ENCODE results near the gene NKD1. TPM values are rescaled to one million over a fixed set of nuclear protein-coding genes. Genes with fewer than 3 reads are reported as not detected.

NKD1 gene
- total RNA-seq, 1 donor from 2014 or later: 0.16 TPM

DNA sequence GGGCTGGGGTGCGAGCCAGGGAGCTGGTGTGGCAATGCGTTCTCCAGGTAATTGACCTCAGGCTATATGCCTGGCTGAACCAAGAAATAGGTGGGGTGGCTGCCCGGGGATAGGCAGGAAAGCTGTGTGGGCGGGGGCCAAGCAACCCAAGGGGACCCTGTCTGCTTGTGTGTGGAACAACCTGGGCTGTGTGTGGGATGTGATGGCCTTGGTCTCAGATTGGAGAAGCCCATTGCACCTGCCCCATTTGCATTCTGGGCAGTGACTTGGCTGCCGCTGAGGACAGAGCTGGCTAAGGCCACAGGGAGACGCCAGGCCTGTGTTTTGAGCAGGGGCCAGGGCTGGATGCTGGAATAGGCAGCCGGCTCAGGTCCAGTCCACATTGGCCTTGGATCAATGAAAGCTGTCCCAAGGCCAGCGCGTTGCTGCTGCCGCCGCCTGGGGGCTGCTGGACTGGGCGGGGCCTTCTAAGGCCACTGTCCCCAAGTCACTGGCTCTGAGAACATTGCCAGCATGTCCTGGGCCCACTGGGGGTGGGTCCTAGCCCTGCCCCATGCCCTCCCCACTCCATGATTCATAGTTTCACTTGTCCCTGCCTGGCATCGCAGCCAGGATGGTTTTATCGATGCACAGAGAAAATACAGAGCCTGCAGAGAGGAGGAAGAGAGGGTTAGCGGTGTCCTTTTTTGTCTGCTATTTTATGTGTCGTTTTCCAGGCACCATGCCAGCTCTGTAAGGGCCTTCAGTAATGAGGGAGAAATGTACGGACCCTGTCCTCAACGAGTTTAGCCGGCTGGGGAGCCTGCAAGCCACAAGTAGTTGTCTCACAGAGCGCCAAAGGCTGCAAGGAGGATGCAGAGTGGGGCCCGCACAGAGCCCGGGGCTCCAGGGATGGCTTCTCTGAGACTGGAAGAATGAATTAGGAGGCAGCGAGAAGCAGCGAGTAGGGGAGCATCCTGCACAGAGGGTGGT is 43.9 kb downstream of the NKD1 start:
- ATAC-seq (ENCODE audit: poor library complexity) (peak; percentile 98), DNase-seq (peak; percentile 88)
- intact Hi-C loops (cut with DNase I): loop anchor here (5.0 kb wide), 1 partner anchor 35 kb away; no protein-coding TSS in a partner anchor

DNA sequence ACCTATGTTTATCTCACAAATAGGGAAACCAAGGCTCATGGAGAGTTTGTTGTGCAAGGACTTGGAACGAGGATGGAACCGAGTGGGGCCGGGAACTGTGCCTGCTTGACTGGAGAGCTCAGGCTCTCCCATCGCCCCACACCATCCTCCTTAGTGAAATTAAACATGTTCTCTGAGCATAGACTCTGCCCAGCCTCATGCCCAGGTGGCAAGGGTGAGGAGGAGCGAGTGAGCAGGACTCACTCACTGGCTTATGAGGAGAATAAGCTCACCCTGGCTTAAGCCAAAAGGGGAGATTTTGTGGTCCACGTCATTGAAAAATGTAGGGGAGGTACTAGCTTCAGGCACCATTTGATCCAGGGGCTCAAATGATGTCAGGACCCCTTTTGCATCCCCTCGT is 44.8 kb downstream of the NKD1 start:
- intact Hi-C loops (cut with DNase I): loop anchor here (5.0 kb wide), 1 partner anchor 34 kb away; no protein-coding TSS in a partner anchor
- ATAC-seq (ENCODE audit: poor library complexity): no peak
- no peak for DNase-seq

DNA sequence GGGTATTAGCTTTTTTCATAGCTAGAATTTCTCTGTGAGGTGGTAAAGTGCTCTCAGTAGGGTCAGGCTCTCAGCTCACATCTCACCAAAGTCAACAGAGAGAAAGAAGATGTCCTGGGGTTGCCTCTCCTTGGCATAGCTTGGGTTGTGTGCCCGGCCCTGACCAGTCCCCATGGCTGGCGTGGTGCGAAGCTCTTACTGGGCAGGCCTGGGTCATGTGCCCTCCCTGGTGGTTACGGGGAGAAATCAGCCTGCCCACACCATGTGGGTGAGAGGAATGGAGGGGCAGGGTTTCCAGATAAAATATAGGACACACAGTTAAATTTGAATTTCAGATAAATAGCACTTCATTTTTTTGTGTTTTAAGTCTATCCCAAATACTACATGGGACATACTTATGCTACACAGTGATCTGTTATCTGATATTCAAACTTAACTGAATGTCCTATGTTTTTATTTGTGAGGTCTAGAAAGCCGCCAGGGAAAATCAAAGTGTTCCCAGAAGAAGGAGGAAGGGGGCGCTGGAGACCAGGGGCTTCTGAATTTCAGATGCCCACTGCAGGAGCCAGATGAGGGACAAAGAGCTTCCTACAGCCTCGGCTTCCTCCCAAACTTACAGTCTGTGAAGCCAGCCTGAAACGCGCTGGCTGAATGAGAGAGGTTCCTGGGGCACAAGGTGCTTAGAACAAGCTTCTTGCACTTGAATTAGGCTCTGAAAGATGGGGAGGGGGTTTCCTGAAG is 45.4 kb downstream of the NKD1 start:
- ATAC-seq (ENCODE audit: poor library complexity) (no peak), DNase-seq (no peak)
- intact Hi-C loops (cut with DNase I): loop anchor here (5.0 kb wide), 1 partner anchor 34 kb away; no protein-coding TSS in a partner anchor

DNA sequence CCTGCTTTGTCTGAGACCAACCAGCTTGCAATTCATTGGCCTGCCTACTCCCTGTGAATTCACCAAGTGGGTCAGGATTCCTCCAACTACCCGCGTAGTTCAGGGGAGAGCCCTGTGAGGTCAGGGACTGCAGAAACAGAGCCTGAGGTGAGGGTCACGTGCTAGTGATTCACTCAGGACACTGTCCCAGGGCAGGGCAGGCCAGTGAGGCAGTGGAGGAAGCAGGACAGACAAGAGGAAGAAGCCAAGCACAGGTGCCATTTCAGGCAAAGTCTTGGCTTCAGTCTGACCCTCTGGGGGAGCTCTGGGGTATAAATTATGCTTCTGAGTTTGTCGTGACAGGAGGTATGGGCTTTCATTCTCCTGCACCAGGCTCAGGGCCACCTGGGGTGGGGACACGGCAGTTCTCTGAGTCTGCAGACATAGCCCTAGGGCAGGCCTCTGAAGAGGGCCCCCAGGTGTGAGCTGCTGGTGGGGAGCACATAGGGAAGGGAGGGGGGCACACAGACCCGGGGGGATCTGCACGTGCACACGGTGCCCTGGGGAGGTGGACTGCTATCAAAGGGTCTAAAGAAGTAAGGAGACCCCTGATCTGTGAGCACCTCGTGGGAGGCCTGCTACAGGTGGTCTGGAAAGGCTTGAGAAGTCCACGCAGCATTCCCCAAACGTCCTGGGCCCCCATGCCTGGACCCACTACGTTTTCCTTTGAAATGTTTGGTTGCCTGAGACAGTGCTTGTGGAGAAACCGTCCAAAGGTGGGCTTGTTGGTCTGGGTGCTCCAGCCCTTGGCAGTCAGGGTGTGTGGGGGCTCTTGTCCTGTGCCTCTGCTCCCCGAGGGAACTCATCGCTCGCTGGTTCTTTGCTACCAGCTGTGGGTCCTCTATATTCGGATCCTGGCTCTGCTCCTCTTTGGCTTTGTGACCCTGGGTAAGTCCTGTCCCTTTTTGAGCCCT is 46.4 kb downstream of the NKD1 start:
- intact Hi-C loops (cut with DNase I): loop anchor here (5.0 kb wide), 2 partner anchors 33 to 148 kb away; partner anchors contain the start of gene CYLD
- ATAC-seq (ENCODE audit: poor library complexity): no peak
- no peak for DNase-seq

DNA sequence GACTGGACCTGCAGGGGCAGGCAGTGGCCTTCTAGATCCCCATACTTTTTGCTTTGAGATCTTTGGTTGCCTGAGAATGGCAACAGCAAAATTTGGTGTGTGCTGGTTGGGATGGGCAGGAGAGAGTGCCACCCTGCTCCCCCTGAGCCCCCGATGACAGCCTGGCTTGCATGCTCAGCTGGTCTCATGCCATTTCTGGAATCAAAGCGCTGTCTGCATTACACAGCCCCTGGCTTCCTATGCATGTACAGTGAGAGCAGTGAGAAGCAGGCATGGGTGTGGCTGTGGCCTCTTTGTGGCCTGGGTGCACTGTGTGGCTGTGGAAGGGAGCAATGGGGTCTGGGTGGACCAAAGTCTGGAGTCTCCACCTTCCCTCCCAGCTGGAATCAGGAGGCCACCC is 47.7 kb downstream of the NKD1 start:
- DNase-seq (no peak), ATAC-seq (ENCODE audit: poor library complexity) (no peak)
- intact Hi-C loops (cut with DNase I): loop anchor here (5.0 kb wide), 1 partner anchor 146 kb away; the partner anchor contains the start of gene CYLD

DNA sequence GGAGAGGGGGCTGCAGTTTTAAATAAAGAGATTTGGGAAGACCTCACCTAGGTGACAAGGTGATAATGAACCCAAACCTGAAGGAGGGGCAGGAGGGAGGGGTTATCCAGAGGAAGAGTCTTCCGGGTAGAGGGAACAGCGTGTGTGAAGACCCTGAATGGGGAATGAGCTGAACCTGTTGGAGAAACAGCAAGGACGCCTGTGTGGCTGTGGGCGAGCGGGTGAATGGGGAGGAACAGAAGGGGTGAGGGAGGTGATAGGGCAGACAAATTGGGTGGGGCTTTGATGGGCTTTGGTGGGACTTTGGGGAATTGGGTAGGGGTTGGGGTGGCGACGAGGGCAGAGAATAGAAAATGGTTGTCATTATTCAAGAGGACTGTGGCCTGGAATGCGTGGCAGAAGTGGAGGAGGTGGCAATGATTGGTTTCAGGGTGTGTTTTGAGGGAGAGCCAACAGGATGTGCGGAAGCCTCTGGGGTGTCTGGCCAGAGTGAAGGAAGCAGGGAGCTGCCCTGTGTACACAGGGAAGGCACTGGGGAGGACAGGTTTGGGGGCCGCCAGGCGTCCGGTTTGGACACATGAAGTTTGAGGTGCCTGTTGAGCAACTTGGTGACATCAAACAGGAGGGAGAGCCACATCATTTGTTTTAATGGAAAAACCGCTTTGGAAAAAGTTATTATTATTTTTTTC is 48.7 kb downstream of the NKD1 start:
- ATAC-seq (ENCODE audit: poor library complexity) (no peak), DNase-seq (no peak)
- intact Hi-C loops (cut with DNase I): loop anchor here (5.0 kb wide), 1 partner anchor 145 kb away; the partner anchor contains the start of gene CYLD

DNA sequence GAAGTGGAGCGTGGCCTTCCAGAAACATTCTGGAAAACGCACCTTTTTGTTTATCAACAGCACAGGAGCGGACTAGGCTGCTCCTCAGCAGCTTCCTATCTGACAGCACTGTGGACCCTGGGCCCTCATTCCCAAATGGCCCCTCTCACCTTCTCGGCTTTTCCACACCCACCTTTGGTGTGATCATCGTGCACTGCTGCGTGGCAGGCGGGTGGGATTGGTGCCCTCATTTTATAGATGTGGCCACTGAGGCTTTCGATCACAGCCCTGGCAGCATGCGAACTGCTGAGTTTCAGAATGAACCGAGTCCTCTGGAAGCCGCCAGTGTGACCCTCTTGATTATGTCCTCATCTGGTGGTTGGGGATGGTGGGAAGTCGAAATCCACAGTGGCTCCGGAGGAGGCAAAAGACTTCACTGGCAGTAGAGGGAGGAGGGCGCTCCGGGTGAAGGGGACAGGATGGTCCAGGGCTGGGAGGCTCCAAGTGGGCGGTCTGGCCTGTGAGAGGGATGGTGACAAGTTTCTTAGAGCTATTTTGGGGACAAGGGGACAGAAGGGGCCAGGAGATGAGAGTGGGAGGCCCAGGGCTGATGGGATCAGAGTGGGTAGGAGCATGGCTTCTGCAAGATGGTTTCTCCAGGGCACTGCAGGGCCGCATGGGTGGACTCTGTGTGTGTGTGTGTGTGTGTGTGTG is 49.5 kb downstream of the NKD1 start:
- intact Hi-C loops (cut with DNase I): loop anchor here (5.0 kb wide), 1 partner anchor 145 kb away; the partner anchor contains the start of gene CYLD
- DNase-seq: no peak
- no peak for ATAC-seq (ENCODE audit: poor library complexity)

DNA sequence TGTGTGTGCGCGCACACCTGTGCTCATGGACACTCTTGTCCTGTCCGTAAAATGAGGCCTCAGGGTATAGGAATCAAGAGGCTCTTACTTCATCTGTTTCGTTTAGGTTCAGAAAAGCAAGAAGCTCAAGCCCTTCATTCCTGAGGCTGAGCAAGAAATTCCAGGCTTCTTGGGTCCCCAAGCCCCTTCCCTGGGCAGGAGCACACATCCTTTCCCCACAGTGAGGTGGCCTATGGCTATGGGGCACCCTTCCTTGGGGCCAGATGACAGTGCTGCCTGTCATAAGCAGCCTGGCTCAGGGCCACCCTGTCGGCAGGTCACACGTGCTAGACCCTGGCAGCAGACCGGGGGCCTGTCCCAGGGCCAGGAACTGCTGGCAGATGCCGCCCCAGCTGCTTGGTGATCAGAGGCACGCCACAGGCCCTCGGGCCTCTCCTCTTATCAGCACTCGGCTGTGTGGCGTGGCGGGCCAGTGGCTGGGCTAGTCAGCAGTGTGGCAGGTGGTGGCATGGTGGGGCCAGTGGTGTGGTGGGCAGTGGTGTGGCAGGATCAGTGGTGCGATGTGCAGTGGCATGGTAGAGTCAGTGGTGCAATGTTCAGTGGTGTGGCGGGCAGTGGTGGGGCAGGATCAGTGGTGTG is 50.2 kb downstream of the NKD1 start:
- ATAC-seq (ENCODE audit: poor library complexity): peak; percentile 95
- intact Hi-C loops (cut with DNase I): loop anchor here (5.0 kb wide), 1 partner anchor 144 kb away; the partner anchor contains the start of gene CYLD
- DNase-seq: peak; percentile 89

DNA sequence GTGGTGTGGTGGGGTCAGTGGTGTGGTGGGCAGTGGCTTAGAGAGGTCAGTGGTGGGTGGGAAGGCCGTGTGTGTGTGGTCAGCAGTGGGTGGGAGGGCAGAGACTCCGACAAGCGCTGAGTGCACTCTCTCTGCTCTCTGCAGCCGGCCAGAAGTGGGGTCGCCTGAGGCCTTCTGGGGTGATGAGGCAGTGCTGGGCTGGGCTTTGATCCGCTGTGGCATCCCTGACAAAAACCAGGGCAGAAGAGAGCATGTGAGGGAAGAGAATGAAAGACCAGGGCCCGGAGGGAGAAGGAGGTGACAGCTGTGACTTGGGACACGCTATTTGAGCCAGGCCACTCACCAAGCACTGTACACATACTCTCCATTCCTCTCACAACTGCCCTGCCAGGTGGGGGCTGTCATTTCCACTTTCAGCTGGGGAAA is 50.8 kb downstream of the NKD1 start:
- DNase-seq: no peak
- ATAC-seq (ENCODE audit: poor library complexity): peak; percentile 10
- intact Hi-C loops (cut with DNase I): loop anchor here (5.0 kb wide), 1 partner anchor 143 kb away; the partner anchor contains the start of gene CYLD

DNA sequence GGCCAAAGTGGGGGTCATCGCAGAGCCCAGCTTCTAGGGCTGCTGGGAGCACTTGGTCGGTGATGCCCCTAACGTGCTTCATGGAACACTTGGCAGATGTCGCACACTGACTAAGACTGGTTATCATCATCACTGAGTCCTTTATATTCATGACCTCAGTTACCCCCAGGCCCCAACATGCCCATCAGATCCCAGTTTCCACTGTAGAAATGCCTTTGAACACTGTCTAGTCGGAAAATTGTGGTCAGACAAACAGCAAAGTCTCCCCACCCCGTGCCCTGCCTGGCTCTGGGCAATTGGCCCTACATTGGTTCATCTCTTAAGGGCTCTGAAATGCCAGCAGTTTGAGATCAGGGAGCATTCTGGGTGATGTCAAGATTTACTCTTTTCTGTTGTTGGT is 51.3 kb downstream of the NKD1 start:
- intact Hi-C loops (cut with DNase I): loop anchor here (5.0 kb wide), 1 partner anchor 143 kb away; the partner anchor contains the start of gene CYLD
- no peak for DNase-seq
- ATAC-seq (ENCODE audit: poor library complexity): no peak

DNA sequence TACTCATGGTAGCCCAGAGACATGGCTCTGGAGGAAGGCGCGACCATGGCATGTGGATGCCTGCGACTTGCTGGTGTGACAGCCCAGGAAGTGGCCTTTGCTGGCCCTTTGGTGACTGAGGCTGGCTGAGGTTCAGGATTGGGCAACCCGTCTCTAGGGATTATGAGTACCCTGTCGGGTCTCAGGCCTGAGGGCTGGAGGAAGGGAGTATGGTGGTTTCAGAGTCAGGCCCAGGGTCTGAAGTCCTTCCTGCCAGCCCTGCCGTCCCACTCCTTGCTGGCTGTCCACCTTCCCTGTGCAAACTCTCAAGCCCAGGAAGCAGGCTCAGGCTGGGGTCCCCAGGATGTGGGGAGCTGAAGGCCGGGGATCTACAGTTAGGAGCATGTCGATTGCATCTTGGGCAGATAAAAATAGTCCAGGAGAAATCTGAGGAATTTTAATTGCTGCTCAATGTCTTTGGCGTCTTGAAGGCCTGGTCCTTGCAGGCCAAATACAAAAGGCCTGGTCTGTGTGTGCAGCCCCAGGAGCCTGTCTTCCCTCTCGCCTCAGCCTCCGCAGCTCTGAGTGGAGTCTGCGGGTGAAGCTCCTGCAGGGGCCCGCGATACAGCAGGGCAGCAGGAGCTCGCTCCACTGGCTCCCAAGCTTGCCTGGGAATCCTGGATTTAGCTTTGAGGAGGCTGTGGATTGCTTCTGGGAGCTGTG is 52.5 kb downstream of the NKD1 start:
- ATAC-seq (ENCODE audit: poor library complexity) (no peak), DNase-seq (no peak)
- intact Hi-C loops (cut with DNase I): no loop called here

DNA sequence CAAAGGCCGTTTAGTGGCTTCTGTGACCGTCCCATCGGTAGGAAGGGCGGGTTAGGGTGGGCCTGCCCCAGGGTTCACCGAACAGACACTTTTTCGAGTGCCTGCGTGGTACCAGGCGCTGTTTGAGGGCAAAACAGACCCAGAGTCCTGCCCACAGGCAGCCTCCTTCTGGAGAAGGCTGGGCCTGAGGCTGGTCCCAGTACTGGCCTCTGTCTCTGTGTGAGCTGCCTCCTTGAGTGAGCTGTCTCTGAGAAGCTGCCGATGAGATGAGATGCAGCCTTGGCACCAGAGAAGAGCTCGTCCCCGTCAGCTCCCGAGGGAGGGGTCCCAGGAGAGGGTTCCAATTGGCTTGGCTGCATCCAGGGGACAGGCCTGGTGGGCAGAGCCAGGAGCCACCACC is 53.1 kb downstream of the NKD1 start:
- DNase-seq: no peak

DNA sequence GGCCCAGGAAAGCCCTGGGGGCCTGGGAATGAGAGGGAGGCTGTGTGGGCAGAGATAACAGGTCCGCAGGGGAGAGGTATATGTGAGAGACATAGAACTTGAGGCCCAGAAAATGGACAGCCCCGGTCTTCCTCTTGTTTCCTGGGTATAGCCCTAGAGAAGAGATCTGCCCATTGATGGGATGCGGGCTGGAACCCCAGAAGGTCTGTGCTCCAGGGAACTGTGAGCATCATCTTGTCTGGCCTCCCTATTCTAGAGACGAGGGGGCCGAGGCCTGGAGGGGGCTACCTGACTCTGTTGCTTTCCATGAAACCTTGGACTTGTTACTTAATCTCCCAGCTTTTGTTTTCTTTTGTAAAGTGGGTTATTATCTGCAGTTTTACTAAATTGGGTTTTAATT is 53.9 kb downstream of the NKD1 start:
- ATAC-seq (ENCODE audit: poor library complexity): no peak
- no peak for DNase-seq
- intact Hi-C loops (cut with DNase I): no loop called here

More for the DNA sequence above, 53.1 kb downstream of the NKD1 start:
- no peak for ATAC-seq (ENCODE audit: poor library complexity)
- intact Hi-C loops (cut with DNase I): no loop called here

DNA sequence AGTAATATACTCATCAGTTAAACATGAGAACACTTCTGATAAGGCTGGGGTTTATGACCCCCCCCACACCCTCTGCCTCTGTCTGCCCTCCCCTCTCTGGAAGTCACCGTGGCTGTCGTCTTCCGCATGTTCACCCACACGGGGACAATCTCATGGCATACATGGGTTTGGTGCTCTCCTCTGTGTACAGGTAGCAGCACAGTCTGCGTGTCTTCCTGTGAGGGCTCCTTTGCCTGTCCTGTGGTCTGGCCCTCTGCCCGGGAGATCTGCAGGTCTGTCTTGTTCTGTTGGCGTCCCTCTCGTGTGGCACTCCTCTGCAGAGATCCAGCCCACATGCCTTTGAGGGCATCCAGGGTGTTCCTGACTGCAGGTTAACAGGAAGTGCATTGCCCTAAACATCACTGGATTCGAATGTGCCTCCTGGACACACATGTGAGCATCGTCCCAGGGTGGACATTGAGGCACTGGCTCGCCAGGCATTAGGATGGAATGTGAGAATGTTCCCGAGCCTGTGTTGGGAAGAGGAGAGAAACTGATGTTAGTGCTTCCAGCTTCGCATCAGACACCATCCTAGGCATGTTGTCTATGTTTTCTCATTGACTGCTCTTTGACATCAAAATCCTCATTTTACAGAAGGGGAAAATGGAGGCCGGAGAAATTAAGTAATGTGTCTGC is 54.5 kb downstream of the NKD1 start:
- DNase-seq (no peak), ATAC-seq (ENCODE audit: poor library complexity) (no peak)
- intact Hi-C loops (cut with DNase I): no loop called here

Measured in Right ventricle myocardium superior (tissue), 1 donor.